ENCODE measurements around the gene UNC5B. TPM values are rescaled to one million over a fixed set of nuclear protein-coding genes. Genes with fewer than 3 reads are reported as not detected.

Gene UNC5B
- polyA plus RNA-seq, 1 donor (not counting 4 experiments of a cell fraction or from before 2014, with no cell fraction given), result 1.1 TPM

DNA sequence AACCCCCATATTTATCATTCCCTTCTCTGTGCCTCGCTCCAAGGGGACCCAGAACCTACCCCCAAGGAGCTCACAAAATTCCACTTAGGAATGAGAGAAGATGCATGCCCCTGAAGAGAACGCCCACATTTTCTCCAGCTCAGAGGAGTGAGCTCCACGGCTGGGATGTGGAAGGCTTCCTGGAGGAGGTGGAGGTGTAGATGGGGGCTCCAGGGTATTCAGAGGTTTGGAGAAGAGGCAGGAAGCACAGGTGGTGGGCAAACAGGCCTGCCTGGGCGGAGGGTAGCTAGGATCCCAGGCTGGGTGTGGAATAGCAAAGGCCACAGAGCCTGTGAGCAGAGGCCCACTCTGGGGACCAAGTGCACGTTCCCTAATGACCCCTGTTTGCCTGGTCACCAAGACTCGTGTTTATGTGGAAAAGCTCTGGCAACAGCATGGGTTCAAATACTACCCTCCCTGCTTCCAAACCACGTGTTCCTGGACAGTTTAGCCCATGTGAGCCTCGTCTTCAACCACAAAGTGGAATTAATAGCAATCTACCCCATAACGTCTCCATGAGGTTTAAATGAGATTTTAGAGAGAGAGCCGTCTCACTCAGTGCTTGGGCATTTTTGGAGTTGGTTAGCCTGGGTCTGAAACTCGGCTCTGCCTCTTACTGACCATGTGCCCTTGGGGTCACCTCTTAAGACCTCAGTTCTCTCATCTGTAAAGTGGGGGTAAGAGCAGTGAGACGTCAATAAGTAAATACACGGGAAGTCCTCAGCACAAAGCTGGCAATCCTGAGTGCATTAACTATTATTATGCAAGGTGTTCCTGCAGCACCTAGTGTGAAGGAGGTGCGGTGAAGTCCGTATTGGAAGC lies 24.7 kb downstream of the UNC5B start:
- no peak overlapping the region for H3K9ac ChIP-seq (ENCODE audit: control insufficient read depth, extremely low read depth, insufficient read depth, low read length)
- H3K4me2 ChIP-seq (ENCODE audit: control insufficient read depth, extremely low read depth, insufficient read depth, low read depth, low read length), result no peak overlapping the region
- H3K79me2 ChIP-seq (ENCODE audit: control insufficient read depth, insufficient read depth, low read length), result no peaks in the 10 kb centered on the region
- H3K27me3 ChIP-seq (ENCODE audit: control insufficient read depth, extremely low read depth, insufficient read depth, low read length), result peaks cover 10% of the 10 kb centered on the region
- H3K4me3 ChIP-seq (ENCODE audit: control insufficient read depth in 2 of 3, extremely low read depth in 1 of 3, insufficient read depth in 2 of 3, low read depth in 1 of 3, low read length in 3 of 3), result no peak overlapping the region
- H2AFZ ChIP-seq (ENCODE audit: control insufficient read depth, low read length), result no peak overlapping the region
- no peaks in the 10 kb centered on the region for H3K4me1 ChIP-seq (ENCODE audit: control insufficient read depth, extremely low read depth, insufficient read depth, low read length)
- no peak for FAIRE-seq
- TF ChIP-seq, protein P1, sequence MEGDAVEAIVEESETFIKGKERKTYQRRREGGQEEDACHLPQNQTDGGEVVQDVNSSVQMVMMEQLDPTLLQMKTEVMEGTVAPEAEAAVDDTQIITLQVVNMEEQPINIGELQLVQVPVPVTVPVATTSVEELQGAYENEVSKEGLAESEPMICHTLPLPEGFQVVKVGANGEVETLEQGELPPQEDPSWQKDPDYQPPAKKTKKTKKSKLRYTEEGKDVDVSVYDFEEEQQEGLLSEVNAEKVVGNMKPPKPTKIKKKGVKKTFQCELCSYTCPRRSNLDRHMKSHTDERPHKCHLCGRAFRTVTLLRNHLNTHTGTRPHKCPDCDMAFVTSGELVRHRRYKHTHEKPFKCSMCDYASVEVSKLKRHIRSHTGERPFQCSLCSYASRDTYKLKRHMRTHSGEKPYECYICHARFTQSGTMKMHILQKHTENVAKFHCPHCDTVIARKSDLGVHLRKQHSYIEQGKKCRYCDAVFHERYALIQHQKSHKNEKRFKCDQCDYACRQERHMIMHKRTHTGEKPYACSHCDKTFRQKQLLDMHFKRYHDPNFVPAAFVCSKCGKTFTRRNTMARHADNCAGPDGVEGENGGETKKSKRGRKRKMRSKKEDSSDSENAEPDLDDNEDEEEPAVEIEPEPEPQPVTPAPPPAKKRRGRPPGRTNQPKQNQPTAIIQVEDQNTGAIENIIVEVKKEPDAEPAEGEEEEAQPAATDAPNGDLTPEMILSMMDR (optimal IDR thresholded peaks at IDR 0.05 in 1 of 3, IDR thresholded peaks at IDR 0.05 in 1 of 3, conservative IDR thresholded peaks at IDR 0.05 in 1 of 3; ENCODE audit: extremely low read depth in 1 of 3, insufficient read depth in 2 of 3, low read length in 3 of 3), result no peak
- TF ChIP-seq EZH2 (IDR thresholded peaks at IDR 0.05; ENCODE audit: low read length), result no peak
- dilution Hi-C loops (cut with MboI; ENCODE audit: extremely low pct_ligation_motif_present, low sequenced_read_pairs), result no loop called here
- peaks cover under 1% of the 10 kb centered on the region for H4K20me1 ChIP-seq (ENCODE audit: control insufficient read depth, extremely low read depth, insufficient read depth, low read length)
- H3K9me1 ChIP-seq (ENCODE audit: control insufficient read depth, extremely low read depth, insufficient read depth, low read length), result no peaks in the 10 kb centered on the region
- DNase-seq (ENCODE audit: low read depth, low spot score), result no peak
- H3K9me3 ChIP-seq (ENCODE audit: control insufficient read depth, low read depth, low read length), result no peaks in the 10 kb centered on the region
- H3K27ac ChIP-seq (ENCODE audit: control insufficient read depth, insufficient read depth, low read length), result no peak overlapping the region
- no peaks in the 10 kb centered on the region for H3K36me3 ChIP-seq (ENCODE audit: control insufficient read depth in 2 of 2, extremely low read depth in 1 of 2, insufficient read depth in 2 of 2, low read length in 2 of 2)

DNA sequence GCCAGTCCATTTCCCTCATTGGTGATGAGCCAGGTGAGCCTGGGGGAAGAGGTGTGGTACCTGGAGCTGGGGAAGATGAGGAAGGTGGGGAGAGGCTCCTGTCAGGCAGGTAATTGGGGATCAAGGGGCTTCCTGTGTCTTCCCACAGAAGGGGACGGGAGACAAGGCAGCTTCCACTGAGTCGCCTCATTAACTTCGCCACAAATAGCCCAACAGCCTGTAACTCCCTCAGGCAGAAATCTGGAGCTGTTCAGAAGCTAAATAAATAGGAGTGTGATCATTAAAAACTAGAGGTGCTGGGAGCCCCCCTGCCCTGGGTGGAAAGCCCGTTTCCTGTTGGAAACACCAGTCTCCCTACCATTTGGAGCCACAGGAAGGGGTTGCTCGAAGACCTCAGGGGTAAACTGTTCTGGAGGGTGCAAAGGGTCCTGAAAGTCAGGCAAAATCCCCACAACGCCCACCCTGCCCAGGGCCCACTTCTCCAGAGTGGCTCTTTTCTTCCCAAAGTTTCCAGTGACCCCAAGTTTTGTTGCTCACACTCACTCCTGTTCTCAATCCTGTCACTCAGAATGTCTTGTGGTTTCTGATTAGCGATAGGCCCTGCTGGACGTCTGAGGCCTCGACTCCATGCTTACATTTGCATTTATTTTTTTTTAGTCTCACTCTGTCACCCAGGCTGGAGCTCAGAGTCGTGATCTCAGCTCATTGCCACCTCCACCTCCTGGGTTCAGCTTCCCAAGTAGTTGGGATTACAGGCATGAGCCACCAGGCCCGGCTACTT lies 25.7 kb downstream of the UNC5B start:
- Histone ChIP-seq H3K9me1 (ENCODE audit: control insufficient read depth, extremely low read depth, insufficient read depth, low read length) (no peaks in the 10 kb centered on the region), H3K36me3 (ENCODE audit: control insufficient read depth in 2 of 2, extremely low read depth in 1 of 2, insufficient read depth in 2 of 2, low read length in 2 of 2) (no peaks in the 10 kb centered on the region), H2AFZ (ENCODE audit: control insufficient read depth, low read length) (no peak overlapping the region), H3K27ac (ENCODE audit: control insufficient read depth, insufficient read depth, low read length) (no peak overlapping the region), H3K27me3 (ENCODE audit: control insufficient read depth, extremely low read depth, insufficient read depth, low read length) (peaks cover 4% of the 10 kb centered on the region), H3K9me3 (ENCODE audit: control insufficient read depth, low read depth, low read length) (no peaks in the 10 kb centered on the region), H3K9ac (ENCODE audit: control insufficient read depth, extremely low read depth, insufficient read depth, low read length) (no peak overlapping the region), H3K4me2 (ENCODE audit: control insufficient read depth, extremely low read depth, insufficient read depth, low read depth, low read length) (no peak overlapping the region), H4K20me1 (ENCODE audit: control insufficient read depth, extremely low read depth, insufficient read depth, low read length) (no peaks in the 10 kb centered on the region), H3K4me1 (ENCODE audit: control insufficient read depth, extremely low read depth, insufficient read depth, low read length) (no peaks in the 10 kb centered on the region), H3K79me2 (ENCODE audit: control insufficient read depth, insufficient read depth, low read length) (no peaks in the 10 kb centered on the region), H3K4me3 (ENCODE audit: control insufficient read depth in 2 of 3, extremely low read depth in 1 of 3, insufficient read depth in 2 of 3, low read depth in 1 of 3, low read length in 3 of 3) (no peak overlapping the region)
- DNase-seq (ENCODE audit: low read depth, low spot score), result no peak
- TF ChIP-seq EZH2 (IDR thresholded peaks at IDR 0.05; ENCODE audit: low read length), result no peak
- TF ChIP-seq, protein P1 (optimal IDR thresholded peaks at IDR 0.05 in 1 of 3, IDR thresholded peaks at IDR 0.05 in 1 of 3, conservative IDR thresholded peaks at IDR 0.05 in 1 of 3; ENCODE audit: extremely low read depth in 1 of 3, insufficient read depth in 2 of 3, low read length in 3 of 3), result no peak
- FAIRE-seq, result no peak
- dilution Hi-C loops (cut with MboI; ENCODE audit: extremely low pct_ligation_motif_present, low sequenced_read_pairs), result no loop called here
